H9 (cell line): ENCODE results near the gene RDM1. TPM values are rescaled to one million over a fixed set of nuclear protein-coding genes. Genes with fewer than 3 reads are reported as not detected.

Experiments used
- DNase-seq: peaks from one replicate; pipeline ENCODE4 v3.0.0-alpha.2; 2017
- H2AFZ ChIP-seq: one replicate; pipeline ENCODE4 v1.6.1; 2013; ENCODE audit warnings: mild to moderate bottlenecking, low read length, control low read depth, moderate library complexity
- H2AK5ac ChIP-seq: 2 replicates; pipeline ENCODE4 v1.6.1; 2013; ENCODE audit warnings: low read length, control low read depth, mixed read lengths; ENCODE audit not compliant: insufficient read length
- H2BK120ac ChIP-seq: one replicate; pipeline ENCODE4 v1.6.1; 2013; ENCODE audit warnings: low read depth, mild to moderate bottlenecking, low read length, control low read depth, inconsistent platforms; ENCODE audit not compliant: poor library complexity, severe bottlenecking
- H2BK12ac ChIP-seq: 2 replicates; pipeline ENCODE4 v1.6.1; 2013; ENCODE audit warnings: low read length, control low read depth, mixed read lengths, low read depth; ENCODE audit not compliant: insufficient read length
- H2BK15ac ChIP-seq: 2 replicates; pipeline ENCODE4 v1.6.1; 2013; ENCODE audit warnings: low read depth, low read length, control low read depth
- H2BK20ac ChIP-seq: one replicate; pipeline ENCODE4 v1.6.1; 2013; ENCODE audit warnings: low read depth, mild to moderate bottlenecking, low read length, control low read depth, inconsistent platforms; ENCODE audit not compliant: poor library complexity, severe bottlenecking
- H2BK5ac ChIP-seq: 2 replicates; pipeline ENCODE4 v1.6.1; 2013; ENCODE audit warnings: low read length, control low read depth, mixed read lengths; ENCODE audit not compliant: insufficient read length
- H3K14ac ChIP-seq: 2 replicates; pipeline ENCODE4 v1.6.1; 2013; ENCODE audit warnings: low read length, control low read depth; ENCODE audit not compliant: insufficient read depth
- H3K18ac ChIP-seq: 2 replicates; pipeline ENCODE4 v1.6.1; 2013; ENCODE audit warnings: low read depth, mild to moderate bottlenecking, mixed read lengths, low read length, control low read depth; ENCODE audit not compliant: insufficient read length
- H3K23ac ChIP-seq: 2 replicates; pipeline ENCODE4 v1.6.1; 2013; ENCODE audit warnings: low read length, control low read depth, mixed read lengths, low read depth; ENCODE audit not compliant: insufficient read length
- H3K23me2 ChIP-seq: 2 replicates; pipeline ENCODE4 v1.6.1; 2013; ENCODE audit warnings: low read depth, mild to moderate bottlenecking, mixed read lengths, low read length, control low read depth; ENCODE audit not compliant: insufficient read length, poor library complexity, severe bottlenecking
- H3K27ac ChIP-seq: 2 replicates; pipeline ENCODE4 v1.5.1; 2013; ENCODE audit warnings: low read length, control low read depth, mixed read lengths, low read depth; ENCODE audit not compliant: insufficient read length
- H3K27me3 ChIP-seq: 2 replicates; pipeline ENCODE4 v1.6.1; 2013; ENCODE audit warnings: low read length, control low read depth, inconsistent platforms; ENCODE audit not compliant: insufficient read depth
- H3K4ac ChIP-seq: 2 replicates; pipeline ENCODE4 v1.6.1; 2013; ENCODE audit warnings: low read depth, mild to moderate bottlenecking, control low read depth, inconsistent platforms, low read length, moderate library complexity
- H3K4me1 ChIP-seq: 2 replicates; pipeline ENCODE4 v1.6.1; 2013; ENCODE audit warnings: low read length, control low read depth, inconsistent platforms; ENCODE audit not compliant: insufficient read depth
- H3K4me2 ChIP-seq: 2 replicates; pipeline ENCODE4 v1.6.1; 2013; ENCODE audit warnings: low read length, control low read depth, mixed read lengths; ENCODE audit not compliant: insufficient read length, insufficient read depth
- H3K56ac ChIP-seq: 2 replicates; pipeline ENCODE4 v1.6.1; 2013; ENCODE audit warnings: low read depth, mild to moderate bottlenecking, mixed read lengths, low read length, control low read depth; ENCODE audit not compliant: insufficient read length
- H3K79me1 ChIP-seq: 2 replicates; pipeline ENCODE4 v1.6.1; 2013; ENCODE audit warnings: low read depth, mild to moderate bottlenecking, moderate library complexity, low read length, control low read depth, inconsistent platforms; ENCODE audit not compliant: insufficient read depth, poor library complexity, severe bottlenecking
- H3K79me2 ChIP-seq: 2 replicates; pipeline ENCODE4 v1.6.1; 2013; ENCODE audit warnings: low read length, control low read depth, inconsistent platforms; ENCODE audit not compliant: insufficient read depth
- H3K9ac ChIP-seq: 2 replicates; pipeline ENCODE4 v1.6.1; 2013; ENCODE audit warnings: low read length, control low read depth, mixed read lengths; ENCODE audit not compliant: insufficient read length; ENCODE audit errors: extremely low read depth
- H3K9me3 ChIP-seq: one replicate; pipeline ENCODE4 v1.6.1; 2013; ENCODE audit warnings: low read depth, low read length, inconsistent platforms; ENCODE audit not compliant: control insufficient read depth
- H3T11ph ChIP-seq: one replicate; pipeline ENCODE4 v1.6.1; 2013; ENCODE audit warnings: mild to moderate bottlenecking, low read length, control low read depth, inconsistent platforms
- H4K20me1 ChIP-seq: one replicate; pipeline ENCODE4 v1.6.1; 2013; ENCODE audit not compliant: control insufficient read depth, insufficient read length, insufficient read depth
- H4K5ac ChIP-seq: 2 replicates; pipeline ENCODE4 v1.6.1; 2013; ENCODE audit warnings: low read depth, mild to moderate bottlenecking, mixed read lengths, low read length, control low read depth; ENCODE audit not compliant: insufficient read length
- H4K8ac ChIP-seq: replicated peaks from 2 replicates; pipeline ENCODE4 v1.6.1; 2013; ENCODE audit warnings: low read length, control low read depth, mixed read lengths, low read depth; ENCODE audit not compliant: insufficient read length
- H4K91ac ChIP-seq: 2 replicates; pipeline ENCODE4 v1.6.1; 2013; ENCODE audit warnings: low read depth, mild to moderate bottlenecking, moderate library complexity, mixed read lengths, low read length, control low read depth; ENCODE audit not compliant: insufficient read length
- H3K27ac Mint-ChIP-seq, 3 experiments: 2 replicates in 2 of 3; 3 replicates in 1 of 3; pipeline ENCODE4 v1.8.0; 2020 to 2021; ENCODE audit warnings: mixed read lengths in 3 of 3, mild to moderate bottlenecking in 1 of 3, moderate library complexity in 1 of 3
- H3K27me3 Mint-ChIP-seq: 2 replicates; pipeline ENCODE4 v1.8.0; 2021; ENCODE audit warnings: low read depth, mild to moderate bottlenecking, moderate library complexity, mixed read lengths
- H3K36me3 Mint-ChIP-seq, 3 experiments: 2 replicates in 2 of 3; 3 replicates in 1 of 3; pipeline ENCODE4 v1.8.0; 2020 to 2021; ENCODE audit warnings: low read depth in 3 of 3, mixed read lengths in 3 of 3; ENCODE audit not compliant: insufficient read depth in 1 of 3
- H3K4me1 Mint-ChIP-seq, 2 experiments: 2 replicates each; pipeline ENCODE4 v1.8.0; 2020; ENCODE audit warnings: mixed read lengths in 2 of 2
- H3K4me3 Mint-ChIP-seq, 2 experiments: 2 replicates in 1 of 2; 3 replicates in 1 of 2; pipeline ENCODE4 v1.8.0; 2020 to 2021; ENCODE audit warnings: mild to moderate bottlenecking in 2 of 2, mixed read lengths in 2 of 2, moderate library complexity in 1 of 2
- H3K9me3 Mint-ChIP-seq, 2 experiments: 2 replicates in 1 of 2; 3 replicates in 1 of 2; pipeline ENCODE4 v1.8.0; 2020; ENCODE audit warnings: mild to moderate bottlenecking in 2 of 2, mixed read lengths in 2 of 2, moderate library complexity in 1 of 2
- WGBS: extraction: QIAGEN DNeasy Blood & Tissue Kit; methylation state at CpG from one replicate; pipeline ENCODE4 v1.1.7; 2013; ENCODE audit warnings: missing lambda C conversion rate, low lambda C conversion rate, mixed read lengths; ENCODE audit not compliant: insufficient read length; ENCODE audit errors: extremely low coverage; 5-methylcytosine and 5-hydroxymethylcytosine counted together
- total RNA-seq: library from RNA; stranded (reverse); gene quantifications from 2 replicates; pipeline ENCODE4 v1.2.1, GENCODE V29; 2021
- TF ChIP-seq, protein P1 (sequence below): fragments of 200-600 bp; sonication (generic); conservative IDR thresholded peaks from 3 replicates; pipeline ENCODE4 v1.8.0; 2021; ENCODE audit warnings: antibody characterized with exemption, mild to moderate bottlenecking

RDM1 gene
- total RNA-seq, 1 experiment from 2014 or later = 9.0 TPM

- no peak within 1 kb of the TSS for H2BK20ac ChIP-seq
- DNase-seq = no peak
- H3K79me1 ChIP-seq = no peaks in the 10 kb centered on the region
- no peak within 1 kb of the TSS for H2BK12ac ChIP-seq
- H3K27me3 ChIP-seq = no peaks in the 10 kb centered on the region
- TF ChIP-seq, protein P1, sequence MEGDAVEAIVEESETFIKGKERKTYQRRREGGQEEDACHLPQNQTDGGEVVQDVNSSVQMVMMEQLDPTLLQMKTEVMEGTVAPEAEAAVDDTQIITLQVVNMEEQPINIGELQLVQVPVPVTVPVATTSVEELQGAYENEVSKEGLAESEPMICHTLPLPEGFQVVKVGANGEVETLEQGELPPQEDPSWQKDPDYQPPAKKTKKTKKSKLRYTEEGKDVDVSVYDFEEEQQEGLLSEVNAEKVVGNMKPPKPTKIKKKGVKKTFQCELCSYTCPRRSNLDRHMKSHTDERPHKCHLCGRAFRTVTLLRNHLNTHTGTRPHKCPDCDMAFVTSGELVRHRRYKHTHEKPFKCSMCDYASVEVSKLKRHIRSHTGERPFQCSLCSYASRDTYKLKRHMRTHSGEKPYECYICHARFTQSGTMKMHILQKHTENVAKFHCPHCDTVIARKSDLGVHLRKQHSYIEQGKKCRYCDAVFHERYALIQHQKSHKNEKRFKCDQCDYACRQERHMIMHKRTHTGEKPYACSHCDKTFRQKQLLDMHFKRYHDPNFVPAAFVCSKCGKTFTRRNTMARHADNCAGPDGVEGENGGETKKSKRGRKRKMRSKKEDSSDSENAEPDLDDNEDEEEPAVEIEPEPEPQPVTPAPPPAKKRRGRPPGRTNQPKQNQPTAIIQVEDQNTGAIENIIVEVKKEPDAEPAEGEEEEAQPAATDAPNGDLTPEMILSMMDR = no peak
- H3K4me1 ChIP-seq = no peaks in the 10 kb centered on the region
- H2BK15ac ChIP-seq = no peak within 1 kb of the TSS
- no peaks in the 10 kb centered on the region for H3K79me2 ChIP-seq
- H4K8ac ChIP-seq = no peak within 1 kb of the TSS
- no peak within 1 kb of the TSS for H3K4ac ChIP-seq
- no peak within 1 kb of the TSS for H4K5ac ChIP-seq
- no peak within 1 kb of the TSS for H3K4me2 ChIP-seq
- H3K27ac ChIP-seq = no peak within 1 kb of the TSS
- no peak within 1 kb of the TSS for H2AK5ac ChIP-seq
- H3K18ac ChIP-seq = no peak within 1 kb of the TSS
- H3K23me2 ChIP-seq = no peaks in the 10 kb centered on the region
- H4K91ac ChIP-seq = no peak within 1 kb of the TSS
- no CpG with 5 or more reads among the region's 2 CpGs for WGBS
- no peak within 1 kb of the TSS for H3K27ac Mint-ChIP-seq
- no peaks in the 10 kb centered on the region; the same call in 1 of the 2 replicates for H3K27me3 Mint-ChIP-seq
- no peaks in the 10 kb centered on the region for H4K20me1 ChIP-seq
- H3K9me3 Mint-ChIP-seq = no peaks in the 10 kb centered on the region; a peak in 1 of 5 replicates
- no peaks in the 10 kb centered on the region for H3K36me3 Mint-ChIP-seq
- H3K4me1 Mint-ChIP-seq = no peaks in the 10 kb centered on the region
- no peak within 1 kb of the TSS for H2BK5ac ChIP-seq
- no peak within 1 kb of the TSS for H2AFZ ChIP-seq
- H3K9me3 ChIP-seq = no peaks in the 10 kb centered on the region
- H3K56ac ChIP-seq = no peak within 1 kb of the TSS
- H2BK120ac ChIP-seq = no peak within 1 kb of the TSS
- H3T11ph ChIP-seq = no peak within 1 kb of the TSS
- H3K4me3 Mint-ChIP-seq = no peak within 1 kb of the TSS
- H3K14ac ChIP-seq = no peak within 1 kb of the TSS
- H3K23ac ChIP-seq = no peak within 1 kb of the TSS
- H3K9ac ChIP-seq = no peak within 1 kb of the TSS
Observed at GRCh38 chr17:35943537-35943936, 13.0 kb upstream of the RDM1 start, which contains the start of gene LYZL6. TSS of gene LYZL6 (minus strand) at chr17:35943713. CDS start at chr17:35939356, 4,357 bp downstream.
